Fibroblast of mammary gland (primary cell): ENCODE data around the gene PLEKHN1.

Experiments
- DNase-seq: peaks from one replicate; pipeline ENCODE4 v3.0.0-alpha.2; 2010; ENCODE audit warnings: low read depth
- H3K4me3 ChIP-seq: 2 replicates; pipeline ENCODE4 v1.5.1; 2011; ENCODE audit warnings: low read depth, mild to moderate bottlenecking, low read length, moderate library complexity; ENCODE audit not compliant: control insufficient read depth
- TF ChIP-seq, protein P1 (sequence below): conservative IDR thresholded peaks from 2 replicates; pipeline ENCODE4 v1.5.1; 2011; ENCODE audit warnings: low read depth, low read length, inconsistent platforms; ENCODE audit not compliant: control insufficient read depth, insufficient read depth

The PLEKHN1 gene, protein sequence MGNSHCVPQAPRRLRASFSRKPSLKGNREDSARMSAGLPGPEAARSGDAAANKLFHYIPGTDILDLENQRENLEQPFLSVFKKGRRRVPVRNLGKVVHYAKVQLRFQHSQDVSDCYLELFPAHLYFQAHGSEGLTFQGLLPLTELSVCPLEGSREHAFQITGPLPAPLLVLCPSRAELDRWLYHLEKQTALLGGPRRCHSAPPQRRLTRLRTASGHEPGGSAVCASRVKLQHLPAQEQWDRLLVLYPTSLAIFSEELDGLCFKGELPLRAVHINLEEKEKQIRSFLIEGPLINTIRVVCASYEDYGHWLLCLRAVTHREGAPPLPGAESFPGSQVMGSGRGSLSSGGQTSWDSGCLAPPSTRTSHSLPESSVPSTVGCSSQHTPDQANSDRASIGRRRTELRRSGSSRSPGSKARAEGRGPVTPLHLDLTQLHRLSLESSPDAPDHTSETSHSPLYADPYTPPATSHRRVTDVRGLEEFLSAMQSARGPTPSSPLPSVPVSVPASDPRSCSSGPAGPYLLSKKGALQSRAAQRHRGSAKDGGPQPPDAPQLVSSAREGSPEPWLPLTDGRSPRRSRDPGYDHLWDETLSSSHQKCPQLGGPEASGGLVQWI

DNA sequence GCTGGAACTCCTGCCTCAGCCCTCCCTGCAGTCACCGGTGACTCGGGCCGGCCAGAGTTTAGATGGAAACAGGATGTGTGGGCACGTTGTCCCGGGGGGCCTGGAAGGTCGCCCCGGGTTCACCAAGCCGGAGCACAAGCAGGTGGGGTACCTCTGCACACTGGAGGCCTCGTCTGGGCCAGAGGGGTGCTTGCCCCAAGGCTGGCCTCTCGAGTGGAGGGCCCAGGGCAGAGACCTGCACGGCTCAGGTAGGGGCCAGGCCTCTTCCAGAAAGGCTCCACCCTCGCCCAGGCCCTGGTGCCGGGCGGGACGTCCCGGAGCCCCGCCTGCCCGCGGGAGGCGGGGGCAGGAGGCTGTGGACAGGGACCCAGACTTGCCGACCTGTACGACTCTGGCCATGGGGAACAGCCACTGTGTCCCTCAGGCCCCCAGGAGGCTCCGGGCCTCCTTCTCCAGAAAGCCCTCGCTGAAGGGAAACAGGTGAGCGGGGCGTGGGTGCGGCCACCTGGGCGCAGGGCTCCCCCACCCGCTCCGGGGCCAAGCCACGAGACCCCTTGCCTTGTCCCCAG is at the start of gene PLEKHN1:
Gene PLEKHN1, plus strand, starts transcription at position 348 of the 569 bp plus-strand sequence. Its CDS starts 50 bp downstream, at position 398.
- peak; percentile 42 for DNase-seq
- TF ChIP-seq, protein P1, sequence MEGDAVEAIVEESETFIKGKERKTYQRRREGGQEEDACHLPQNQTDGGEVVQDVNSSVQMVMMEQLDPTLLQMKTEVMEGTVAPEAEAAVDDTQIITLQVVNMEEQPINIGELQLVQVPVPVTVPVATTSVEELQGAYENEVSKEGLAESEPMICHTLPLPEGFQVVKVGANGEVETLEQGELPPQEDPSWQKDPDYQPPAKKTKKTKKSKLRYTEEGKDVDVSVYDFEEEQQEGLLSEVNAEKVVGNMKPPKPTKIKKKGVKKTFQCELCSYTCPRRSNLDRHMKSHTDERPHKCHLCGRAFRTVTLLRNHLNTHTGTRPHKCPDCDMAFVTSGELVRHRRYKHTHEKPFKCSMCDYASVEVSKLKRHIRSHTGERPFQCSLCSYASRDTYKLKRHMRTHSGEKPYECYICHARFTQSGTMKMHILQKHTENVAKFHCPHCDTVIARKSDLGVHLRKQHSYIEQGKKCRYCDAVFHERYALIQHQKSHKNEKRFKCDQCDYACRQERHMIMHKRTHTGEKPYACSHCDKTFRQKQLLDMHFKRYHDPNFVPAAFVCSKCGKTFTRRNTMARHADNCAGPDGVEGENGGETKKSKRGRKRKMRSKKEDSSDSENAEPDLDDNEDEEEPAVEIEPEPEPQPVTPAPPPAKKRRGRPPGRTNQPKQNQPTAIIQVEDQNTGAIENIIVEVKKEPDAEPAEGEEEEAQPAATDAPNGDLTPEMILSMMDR = no peak
- H3K4me3 ChIP-seq = peak within 1 kb of the TSS; percentile 54

DNA sequence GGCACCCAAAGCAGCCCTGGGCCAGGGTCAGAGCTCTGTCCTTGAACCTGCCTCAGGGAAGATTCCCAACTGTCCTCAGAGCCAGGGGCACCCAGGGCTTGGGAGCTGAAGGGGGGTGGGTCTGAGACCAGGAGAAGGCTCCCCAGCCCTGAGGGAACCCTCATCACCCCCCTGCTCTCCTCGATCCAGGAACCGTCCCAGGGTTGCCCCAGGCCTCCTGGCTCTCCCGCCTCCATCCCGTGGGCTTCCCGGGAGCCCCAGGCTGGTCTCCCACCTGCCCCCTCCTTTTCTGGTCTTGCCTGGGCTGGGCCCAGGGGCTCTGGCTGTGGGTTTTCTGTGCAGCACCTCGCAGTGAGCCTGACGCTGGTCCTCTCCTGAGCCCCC is 49.2 kb upstream of the PLEKHN1 start:
- TF ChIP-seq, protein P1 = no peak
- no peak for DNase-seq
- H3K4me3 ChIP-seq = no peak overlapping the region

DNA sequence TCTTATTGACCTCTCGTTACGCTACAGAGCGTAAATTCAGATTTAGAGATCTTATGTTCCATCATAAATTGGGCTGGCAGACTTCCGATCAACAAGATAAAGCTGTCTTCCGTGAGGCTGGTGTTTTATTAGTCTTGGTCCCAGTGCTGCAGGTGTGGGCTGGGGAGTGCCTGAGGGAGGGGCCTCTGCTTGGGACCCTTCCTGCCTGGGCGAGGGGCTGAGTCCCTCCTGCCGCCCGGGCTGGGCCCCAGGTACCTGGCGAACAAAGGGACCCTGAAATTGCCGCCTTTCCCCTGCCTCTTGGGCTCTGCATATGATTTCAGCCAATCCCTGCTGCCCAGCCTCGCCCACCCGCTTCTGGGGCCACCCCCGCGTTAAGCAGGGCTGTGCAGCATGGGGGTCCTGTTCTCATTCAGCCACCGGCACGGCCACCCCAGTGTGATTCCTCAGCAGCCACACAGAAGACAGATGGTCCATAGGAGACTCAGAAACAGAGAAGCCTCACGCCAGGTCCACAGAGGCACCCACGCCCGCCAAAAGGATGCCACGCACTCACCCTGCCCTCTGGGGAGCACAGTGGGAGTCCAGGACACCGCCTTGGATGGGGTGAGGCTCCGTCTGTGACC is 48.7 kb upstream of the PLEKHN1 start:
- H3K4me3 ChIP-seq = no peak overlapping the region
- DNase-seq = no peak
- TF ChIP-seq, protein P1 = no peak

DNA sequence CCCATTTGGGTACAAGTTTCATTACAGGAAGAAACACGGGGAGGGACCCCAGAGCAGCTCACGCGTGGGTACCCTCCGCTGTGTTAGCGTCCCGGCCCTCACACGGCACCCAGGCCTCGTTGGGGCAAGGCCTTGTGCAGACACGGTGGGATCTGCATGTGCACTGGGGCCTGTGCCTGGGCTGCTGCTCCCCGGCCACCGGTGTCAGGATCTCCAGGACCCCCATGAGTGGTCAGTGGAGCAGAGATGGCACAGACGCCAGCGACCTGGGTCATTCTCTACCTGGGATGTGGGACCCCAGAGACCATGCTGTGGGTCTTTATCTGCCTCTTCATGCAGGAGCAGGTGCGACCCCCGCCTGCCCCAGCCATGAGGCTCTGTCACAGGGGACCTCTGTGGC is 47.9 kb upstream of the PLEKHN1 start:
- DNase-seq = no peak
- TF ChIP-seq, protein P1 = no peak
- H3K4me3 ChIP-seq = no peak overlapping the region

DNA sequence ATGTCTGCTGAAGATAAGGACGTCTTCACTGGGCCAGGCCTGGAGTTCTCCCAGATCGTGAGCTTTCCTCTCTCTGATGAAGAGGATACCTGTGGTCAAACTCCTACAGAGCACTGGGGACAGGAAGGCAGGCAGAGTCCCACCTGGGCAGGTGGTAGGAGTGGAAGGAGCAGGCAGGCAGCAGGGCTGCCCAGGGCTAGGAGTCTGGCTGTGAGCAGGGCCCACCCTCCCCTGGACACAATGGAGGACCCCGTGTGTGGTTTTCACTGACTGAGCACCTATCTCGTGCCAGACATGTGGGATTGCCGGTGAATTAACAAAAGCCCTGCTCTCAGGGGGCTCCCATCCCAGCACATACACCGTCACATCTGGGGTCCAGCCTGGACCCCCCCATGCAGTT is 47.4 kb upstream of the PLEKHN1 start:
- no peak for DNase-seq
- TF ChIP-seq, protein P1 = no peak
- no peak overlapping the region for H3K4me3 ChIP-seq

DNA sequence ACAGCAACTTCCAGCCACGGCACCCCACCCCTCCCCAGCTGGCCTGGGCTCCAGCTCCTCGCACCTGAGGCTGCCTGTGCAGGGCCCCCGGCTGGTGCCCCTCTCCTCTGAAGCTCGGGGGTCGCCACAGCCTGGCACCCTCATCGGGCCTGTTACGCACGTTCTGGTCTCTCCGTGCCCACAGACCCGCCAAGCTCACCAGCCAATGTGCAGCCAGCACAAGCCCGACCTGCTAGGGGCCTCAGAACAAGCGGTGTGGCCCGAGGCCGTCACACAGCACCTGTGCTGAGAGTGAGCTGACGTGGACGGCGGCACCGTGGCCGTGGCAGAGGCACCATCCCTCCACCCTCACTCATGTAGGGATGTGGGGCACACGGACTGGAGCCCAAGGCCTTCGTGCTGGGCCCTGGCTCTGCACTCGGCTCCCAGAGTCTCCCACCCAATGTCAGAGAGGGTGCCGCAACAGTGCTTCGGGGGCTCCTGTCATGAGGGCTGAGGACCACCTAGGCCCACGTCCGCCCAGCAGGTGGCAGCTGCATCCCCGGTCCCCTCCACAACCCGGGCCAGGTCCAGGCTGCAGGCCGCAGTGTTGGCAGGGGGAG is 46.9 kb upstream of the PLEKHN1 start:
- TF ChIP-seq, protein P1 = no peak
- DNase-seq = no peak
- no peak overlapping the region for H3K4me3 ChIP-seq
